HUES6 (cell line): ENCODE data around the gene SFMBT2.

Experiments used
- H3K27ac ChIP-seq: 2 replicates; pipeline ENCODE4 v1.7.0; 2013; ENCODE audit warnings: low read depth, mild to moderate bottlenecking, low read length, inconsistent platforms
- H3K27me3 ChIP-seq: 2 replicates; pipeline ENCODE4 v1.6.1; 2013; ENCODE audit warnings: low read length; ENCODE audit not compliant: control insufficient read depth, insufficient read depth
- H3K36me3 ChIP-seq: 2 replicates; pipeline ENCODE4 v1.6.1; 2013; ENCODE audit warnings: low read length; ENCODE audit not compliant: control insufficient read depth, insufficient read depth
- H3K4me1 ChIP-seq: 2 replicates; pipeline ENCODE4 v1.6.1; 2013; ENCODE audit warnings: low read length; ENCODE audit not compliant: control insufficient read depth, insufficient read depth
- H3K4me3 ChIP-seq: 2 replicates; pipeline ENCODE4 v1.5.1; 2013; ENCODE audit warnings: low read depth, low read length
- H3K9ac ChIP-seq: one replicate; pipeline ENCODE4 v1.6.1; 2013; ENCODE audit warnings: mild to moderate bottlenecking, low read length
- H3K9me3 ChIP-seq: 2 replicates; pipeline ENCODE4 v1.6.1; 2013; ENCODE audit warnings: low read depth, low read length; ENCODE audit not compliant: control insufficient read depth, insufficient read depth

Gene SFMBT2

GRCh38 chr10:7211857-7212577, 198.8 kb downstream of the SFMBT2 start:
- Histone ChIP-seq H3K9me3 (no peaks in the 10 kb centered on the region), H3K4me1 (peaks cover 10% of the 10 kb centered on the region; the same call in 1 of the 2 replicates), H3K36me3 (no peaks in the 10 kb centered on the region), H3K4me3 (no peak overlapping the region), H3K27ac (no peak overlapping the region), H3K9ac (no peak overlapping the region), H3K27me3 (no peaks in the 10 kb centered on the region)

DNA sequence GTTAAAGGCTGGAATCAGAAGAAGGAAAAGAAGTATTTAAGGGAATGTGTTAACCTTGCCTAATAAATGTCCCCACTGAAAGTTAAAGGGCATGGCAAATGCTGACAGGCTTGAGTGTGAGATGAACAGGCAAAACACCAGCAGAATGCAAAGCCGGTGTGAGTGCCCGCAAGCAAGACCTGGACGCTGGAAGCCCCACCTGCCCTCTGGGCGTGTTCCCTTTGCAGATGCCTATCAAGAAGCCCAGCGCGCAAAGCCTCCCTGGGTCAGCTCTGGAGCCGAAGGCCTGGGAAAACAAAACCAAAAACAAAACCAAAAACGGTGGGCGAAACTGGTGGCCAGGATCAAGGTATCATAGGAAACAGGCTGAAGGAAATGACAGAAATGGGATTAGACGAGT, 200.3 kb downstream of the SFMBT2 start:
- Histone ChIP-seq H3K4me1 (peaks cover 10% of the 10 kb centered on the region; the same call in 1 of the 2 replicates), H3K27ac (no peak overlapping the region), H3K4me3 (no peak overlapping the region), H3K9me3 (no peaks in the 10 kb centered on the region), H3K27me3 (no peaks in the 10 kb centered on the region), H3K36me3 (no peaks in the 10 kb centered on the region), H3K9ac (no peak overlapping the region)

- Histone ChIP-seq H3K9ac (no peak overlapping the region), H3K4me3 (no peak overlapping the region), H3K27ac (no peak overlapping the region), H3K36me3 (no peaks in the 10 kb centered on the region), H3K4me1 (peaks cover 10% of the 10 kb centered on the region; the same call in 1 of the 2 replicates), H3K9me3 (no peaks in the 10 kb centered on the region), H3K27me3 (no peaks in the 10 kb centered on the region)
These were observed 201.4 kb downstream of the SFMBT2 start for GRCh38 chr10:7209458-7209857.

- Histone ChIP-seq H3K4me1 (0 out of 2 replicates have a peak, but pooled peaks cover 3% of the 10 kb centered on the region), H3K4me3 (no peak overlapping the region), H3K27ac (no peak overlapping the region), H3K27me3 (no peaks in the 10 kb centered on the region), H3K9me3 (no peaks in the 10 kb centered on the region), H3K36me3 (no peaks in the 10 kb centered on the region), H3K9ac (no peak overlapping the region)
These were observed 204.3 kb downstream of the SFMBT2 start for GRCh38 chr10:7206412-7207100.

DNA sequence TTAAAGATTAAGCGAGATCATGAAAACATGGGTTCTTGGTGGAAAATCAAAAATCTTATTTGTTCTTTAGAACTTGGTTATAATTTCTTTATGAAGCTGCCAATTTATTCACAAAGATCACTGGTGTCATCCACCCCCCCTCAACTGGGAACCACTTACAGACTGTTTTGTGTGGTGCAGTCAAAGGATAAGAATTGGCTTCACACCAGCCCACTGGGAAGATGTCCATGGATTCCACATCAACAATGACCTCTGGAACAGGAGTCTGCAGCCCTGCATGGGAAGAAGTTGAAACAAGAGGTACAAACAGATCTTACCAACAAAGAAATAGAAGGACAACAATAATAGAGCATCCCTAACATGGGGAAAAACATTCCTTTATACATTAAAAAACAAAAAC, 205.2 kb downstream of the SFMBT2 start:
- Histone ChIP-seq H3K4me3 (no peak overlapping the region), H3K36me3 (no peaks in the 10 kb centered on the region), H3K9ac (no peak overlapping the region), H3K4me1 (no peaks in the 10 kb centered on the region), H3K27me3 (no peaks in the 10 kb centered on the region), H3K9me3 (no peaks in the 10 kb centered on the region), H3K27ac (no peak overlapping the region)

GRCh38 chr10:7202793-7203355, 208.0 kb downstream of the SFMBT2 start:
- no peak overlapping the region for H3K4me3 ChIP-seq
- H3K27me3 ChIP-seq, result no peaks in the 10 kb centered on the region
- H3K4me1 ChIP-seq, result no peaks in the 10 kb centered on the region
- H3K9ac ChIP-seq, result no peak overlapping the region
- no peaks in the 10 kb centered on the region for H3K9me3 ChIP-seq
- H3K36me3 ChIP-seq, result no peaks in the 10 kb centered on the region
- H3K27ac ChIP-seq, result no peak overlapping the region

- Histone ChIP-seq H3K36me3 (peaks cover 18% of the 10 kb centered on the region), H3K27me3 (no peaks in the 10 kb centered on the region), H3K4me3 (no peak overlapping the region), H3K27ac (no peak overlapping the region), H3K9me3 (peaks cover 10% of the 10 kb centered on the region), H3K4me1 (no peaks in the 10 kb centered on the region), H3K9ac (no peak overlapping the region)
These were observed 211.6 kb downstream of the SFMBT2 start for GRCh38 chr10:7199152-7199760.

- H3K27ac ChIP-seq, result no peak overlapping the region
- H3K4me1 ChIP-seq, result no peaks in the 10 kb centered on the region
- H3K36me3 ChIP-seq, result peaks cover 18% of the 10 kb centered on the region
- no peak overlapping the region for H3K4me3 ChIP-seq
- H3K9me3 ChIP-seq, result peaks cover 10% of the 10 kb centered on the region
- no peak overlapping the region for H3K9ac ChIP-seq
- H3K27me3 ChIP-seq, result no peaks in the 10 kb centered on the region
These were observed 214.6 kb downstream of the SFMBT2 start for GRCh38 chr10:7196284-7196683.

- no peaks in the 10 kb centered on the region for H3K27me3 ChIP-seq
- H3K27ac ChIP-seq, result no peak overlapping the region
- H3K9me3 ChIP-seq, result peaks cover 10% of the 10 kb centered on the region
- H3K4me1 ChIP-seq, result no peaks in the 10 kb centered on the region
- peaks cover 18% of the 10 kb centered on the region for H3K36me3 ChIP-seq
- no peak overlapping the region for H3K9ac ChIP-seq
- no peak overlapping the region for H3K4me3 ChIP-seq
These were observed 215.7 kb downstream of the SFMBT2 start for GRCh38 chr10:7195118-7195517.

- Histone ChIP-seq H3K4me3 (no peak overlapping the region), H3K9ac (no peak overlapping the region), H3K36me3 (peaks cover 18% of the 10 kb centered on the region), H3K27me3 (no peaks in the 10 kb centered on the region), H3K9me3 (peaks cover 10% of the 10 kb centered on the region), H3K27ac (no peak overlapping the region), H3K4me1 (no peaks in the 10 kb centered on the region)
These were observed 216.3 kb downstream of the SFMBT2 start for GRCh38 chr10:7194571-7194970.

DNA sequence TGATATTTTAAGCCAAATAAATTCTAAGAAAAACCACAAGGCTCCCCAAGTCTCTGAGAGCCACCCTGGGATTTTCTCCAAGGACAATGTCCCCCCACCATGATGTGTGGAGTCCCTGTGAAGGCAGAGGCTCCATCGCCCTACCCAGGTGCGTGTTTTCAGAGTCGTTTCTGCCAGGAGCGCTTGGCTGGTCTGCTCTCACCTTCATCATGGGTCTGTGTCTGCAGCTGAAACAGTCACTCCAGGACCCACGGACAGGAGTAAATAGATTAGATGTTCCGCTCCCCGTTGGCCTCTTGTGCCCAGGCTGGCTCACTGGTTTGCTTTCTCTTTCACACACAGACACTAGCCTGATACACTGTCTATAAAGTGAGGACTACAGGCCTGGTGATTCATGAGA, 217.5 kb downstream of the SFMBT2 start:
- H3K27ac ChIP-seq, result no peak overlapping the region
- H3K4me1 ChIP-seq, result no peaks in the 10 kb centered on the region
- no peak overlapping the region for H3K4me3 ChIP-seq
- no peak overlapping the region for H3K9ac ChIP-seq
- H3K27me3 ChIP-seq, result no peaks in the 10 kb centered on the region
- H3K9me3 ChIP-seq, result peaks cover 10% of the 10 kb centered on the region
- peaks cover 19% of the 10 kb centered on the region for H3K36me3 ChIP-seq
